ENCODE measurements around the gene TMEM123. TPM values are rescaled to one million over a fixed set of nuclear protein-coding genes. Genes with fewer than 3 reads are reported as not detected.

TMEM123 gene
- total and polyA plus RNA-seq, 2 of the 4 experiments (the other 2 are of a cell fraction): 96.9 to 127 TPM

DNA sequence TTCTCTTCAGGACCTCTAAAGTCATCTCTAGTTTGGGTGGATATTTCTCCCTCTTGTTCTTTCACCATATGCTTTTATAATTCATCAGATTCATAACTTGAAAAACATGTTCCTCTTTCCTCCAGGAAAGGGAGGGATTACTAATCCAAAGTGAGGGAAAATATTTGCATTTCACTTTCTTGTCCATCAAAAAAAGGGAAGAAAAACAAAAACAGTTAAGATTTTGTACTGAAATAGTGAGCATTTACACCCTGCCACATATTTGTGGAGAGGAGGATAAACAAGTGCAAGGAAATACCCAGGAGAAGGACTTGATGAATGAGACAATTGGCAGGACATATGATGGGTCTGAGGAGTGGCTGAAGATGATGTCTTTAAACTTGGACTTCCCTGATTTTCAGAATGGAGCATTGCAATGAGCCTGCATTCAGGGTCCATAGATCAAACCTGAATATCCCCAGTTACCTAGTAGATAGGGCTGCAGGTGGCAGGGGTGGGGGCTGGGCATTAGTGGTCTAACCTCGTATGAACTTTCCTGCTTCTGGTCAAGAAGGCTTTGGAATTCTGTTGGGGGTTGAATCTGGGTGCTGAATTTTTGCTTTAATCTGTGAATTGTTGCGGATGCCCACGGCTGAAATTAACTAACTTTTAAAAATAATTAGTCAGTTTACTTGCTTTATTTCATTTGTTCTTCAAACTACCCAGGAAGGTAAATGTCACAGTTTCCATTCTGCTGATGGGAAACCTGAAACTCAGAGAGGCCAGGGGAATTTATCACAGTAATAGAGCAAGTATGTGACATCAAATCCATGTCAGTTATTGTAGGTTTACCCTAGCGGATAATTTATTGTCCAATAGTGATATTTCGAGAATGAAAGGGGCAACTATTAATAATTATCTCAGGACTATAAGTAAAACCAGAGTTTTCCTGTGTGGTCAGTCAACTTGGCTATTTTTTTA is 36.9 kb upstream of the TMEM123 start (continued):
- no peak for TF ChIP-seq NFE2L2 (IDR thresholded peaks at IDR 0.05; ENCODE audit: low read depth, low read length)

GRCh38 chr11:102488208-102488607 is 35.6 kb upstream of the TMEM123 start:
- H3K36me3 ChIP-seq (ENCODE audit: control insufficient read depth, insufficient read depth, low read length): no peaks in the 10 kb centered on the region
- WGBS, 2 experiments (ENCODE audit: extremely low coverage in 2 of 2, insufficient read length in 1 of 2): 65% methylated on average over 2 of the region's 3 CpGs; no CpG with 5 or more reads in 1 of the 2 experiments
- no peak overlapping the region for H2BK20ac ChIP-seq (ENCODE audit: low read depth, low read length)
- H3K9me3 ChIP-seq (ENCODE audit: control insufficient read depth, insufficient read depth, low read length): no peaks in the 10 kb centered on the region
- no peak overlapping the region for H3K23ac ChIP-seq (ENCODE audit: low read depth, low read length)
- H2BK120ac ChIP-seq (ENCODE audit: low read depth, low read length): no peak overlapping the region
- no peak overlapping the region for H3K18ac ChIP-seq (ENCODE audit: low read depth, low read length)
- H3K56ac ChIP-seq (ENCODE audit: extremely low read depth, insufficient read depth, low read length): no peak overlapping the region
- no peak overlapping the region for H2BK5ac ChIP-seq (ENCODE audit: low read depth, low read length, poor library complexity, severe bottlenecking)
- H3K27me3 ChIP-seq (ENCODE audit: control insufficient read depth, insufficient read depth, low read length): no peaks in the 10 kb centered on the region; the same call in 1 of the 2 replicates
- no peak overlapping the region for H2AK9ac ChIP-seq (replicated peaks; ENCODE audit: low read depth, low read length, poor library complexity)
- ChIA-PET CTCF (no interaction called here), POLR2A (ENCODE audit: unreplicated experiment) (no interaction called here)
- no peak for DNase-seq
- no peaks in the 10 kb centered on the region for H3K4me1 ChIP-seq (ENCODE audit: control insufficient read depth, insufficient read depth, low read length)
- no peak overlapping the region for H3K27ac ChIP-seq (ENCODE audit: insufficient read depth, low read length)
- no peaks in the 10 kb centered on the region for H3K9me1 ChIP-seq (ENCODE audit: insufficient read depth, low read length)
- in situ Hi-C loops (cut with MboI; ENCODE audit: low sequenced_read_pairs) (loop anchor here (25.0 kb wide), 1 partner anchor 1051 kb away; no protein-coding TSS in a partner anchor), intact Hi-C loops (cut with micrococcal nuclease) (no loop called here), dilution Hi-C loops (cut with HindIII; ENCODE audit: low sequenced_read_pairs, unreplicated experiment) (no loop called here)
- no peak overlapping the region for H3K4me2 ChIP-seq (ENCODE audit: low read depth, low read length)
- TF ChIP-seq, protein P1, sequence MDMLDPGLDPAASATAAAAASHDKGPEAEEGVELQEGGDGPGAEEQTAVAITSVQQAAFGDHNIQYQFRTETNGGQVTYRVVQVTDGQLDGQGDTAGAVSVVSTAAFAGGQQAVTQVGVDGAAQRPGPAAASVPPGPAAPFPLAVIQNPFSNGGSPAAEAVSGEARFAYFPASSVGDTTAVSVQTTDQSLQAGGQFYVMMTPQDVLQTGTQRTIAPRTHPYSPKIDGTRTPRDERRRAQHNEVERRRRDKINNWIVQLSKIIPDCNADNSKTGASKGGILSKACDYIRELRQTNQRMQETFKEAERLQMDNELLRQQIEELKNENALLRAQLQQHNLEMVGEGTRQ (IDR thresholded peaks at IDR 0.05; ENCODE audit: low read depth, low read length): no peak
- TF ChIP-seq SMC3 (IDR thresholded peaks at IDR 0.05; ENCODE audit: low read depth, low read length) (no peak), MXI1 (IDR thresholded peaks at IDR 0.05; ENCODE audit: borderline replicate concordance, low read depth, low read length) (no peak), RFX5 (IDR thresholded peaks at IDR 0.05; ENCODE audit: low read depth, low read length) (no peak), BHLHE40 (IDR thresholded peaks at IDR 0.05; ENCODE audit: low read depth, low read length) (no peak)
- TF ChIP-seq, protein P2, sequence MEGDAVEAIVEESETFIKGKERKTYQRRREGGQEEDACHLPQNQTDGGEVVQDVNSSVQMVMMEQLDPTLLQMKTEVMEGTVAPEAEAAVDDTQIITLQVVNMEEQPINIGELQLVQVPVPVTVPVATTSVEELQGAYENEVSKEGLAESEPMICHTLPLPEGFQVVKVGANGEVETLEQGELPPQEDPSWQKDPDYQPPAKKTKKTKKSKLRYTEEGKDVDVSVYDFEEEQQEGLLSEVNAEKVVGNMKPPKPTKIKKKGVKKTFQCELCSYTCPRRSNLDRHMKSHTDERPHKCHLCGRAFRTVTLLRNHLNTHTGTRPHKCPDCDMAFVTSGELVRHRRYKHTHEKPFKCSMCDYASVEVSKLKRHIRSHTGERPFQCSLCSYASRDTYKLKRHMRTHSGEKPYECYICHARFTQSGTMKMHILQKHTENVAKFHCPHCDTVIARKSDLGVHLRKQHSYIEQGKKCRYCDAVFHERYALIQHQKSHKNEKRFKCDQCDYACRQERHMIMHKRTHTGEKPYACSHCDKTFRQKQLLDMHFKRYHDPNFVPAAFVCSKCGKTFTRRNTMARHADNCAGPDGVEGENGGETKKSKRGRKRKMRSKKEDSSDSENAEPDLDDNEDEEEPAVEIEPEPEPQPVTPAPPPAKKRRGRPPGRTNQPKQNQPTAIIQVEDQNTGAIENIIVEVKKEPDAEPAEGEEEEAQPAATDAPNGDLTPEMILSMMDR (conservative IDR thresholded peaks at IDR 0.05; ENCODE audit: low read depth, low read length): no peak
- no peak overlapping the region for H3K4ac ChIP-seq (ENCODE audit: low read depth, low read length)
- H2AK5ac ChIP-seq (ENCODE audit: low read depth, low read length): no peak overlapping the region
- no peak overlapping the region for H3K14ac ChIP-seq (replicated peaks; ENCODE audit: low read depth, low read length)
- no peak overlapping the region for H2BK15ac ChIP-seq (ENCODE audit: low read depth, low read length)
- no peak overlapping the region for H4K91ac ChIP-seq (ENCODE audit: insufficient read depth, low read depth, low read length)
- no peak overlapping the region for H4K8ac ChIP-seq (ENCODE audit: low read depth in 2 of 2, low read length in 2 of 2)
- no peak overlapping the region for H3K9ac ChIP-seq (ENCODE audit: low read depth, low read length)
- no TSS peak for BruUV-seq (replicated peaks)
- H3K4me3 ChIP-seq (ENCODE audit: insufficient read depth, low read depth, low read length): no peak overlapping the region
- no peak for ATAC-seq (ENCODE audit: low read depth)
- no peaks in the 10 kb centered on the region for H3K79me1 ChIP-seq (ENCODE audit: low read depth in 1 of 2, low read length in 2 of 2)
- no peak overlapping the region for H2AFZ ChIP-seq (replicated peaks; ENCODE audit: low read length, poor library complexity)
- no peak overlapping the region for H4K5ac ChIP-seq (ENCODE audit: low read depth, low read length)
- no peaks in the 10 kb centered on the region for H4K20me1 ChIP-seq (ENCODE audit: insufficient read depth, low read length)
